NAMALWA (cell line): ENCODE results near the gene SH2D7.

Experiments used
- DNase-seq: peaks from one replicate; pipeline ENCODE4 v3.0.0-alpha.2; 2015; ENCODE audit warnings: low spot score

The SH2D7 gene

DNA sequence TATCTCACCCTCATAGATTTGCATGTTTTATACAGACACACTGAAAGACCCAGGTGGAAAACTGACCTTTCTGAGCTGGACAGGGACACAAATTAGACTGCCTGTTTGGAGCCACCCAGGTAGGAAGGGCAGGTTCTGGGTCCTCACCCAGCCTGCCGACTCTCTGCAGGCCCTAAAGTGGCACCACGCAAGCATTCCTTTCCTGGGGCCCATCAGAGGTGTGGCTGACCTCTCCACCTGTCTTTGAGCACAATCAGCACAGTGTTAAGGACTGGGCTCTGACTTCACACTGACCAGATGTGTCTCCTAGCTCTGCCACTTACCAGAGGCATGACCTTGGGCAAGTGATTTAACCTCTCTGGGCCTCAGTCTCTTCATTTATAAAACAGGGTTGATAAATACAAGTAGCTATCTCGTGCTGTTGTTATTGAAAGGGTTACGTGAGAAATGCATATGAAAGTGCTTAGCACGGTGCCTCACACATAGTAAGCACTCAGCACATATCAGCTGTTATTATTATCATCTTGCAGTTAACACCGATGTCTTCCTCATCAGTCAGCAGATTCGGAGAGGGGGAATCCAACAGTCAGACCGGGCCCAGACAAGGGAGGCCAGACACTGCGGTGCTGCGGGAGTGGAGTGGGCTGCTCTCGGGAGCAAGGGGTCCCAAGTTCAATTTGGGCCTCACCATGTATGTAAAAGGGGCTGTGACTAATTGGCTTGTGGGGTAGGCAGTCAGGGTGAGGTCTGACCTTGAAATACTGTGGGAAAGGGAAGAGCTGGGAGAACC lies 12.9 kb upstream of the SH2D7 start:
- DNase-seq = no peak

DNA sequence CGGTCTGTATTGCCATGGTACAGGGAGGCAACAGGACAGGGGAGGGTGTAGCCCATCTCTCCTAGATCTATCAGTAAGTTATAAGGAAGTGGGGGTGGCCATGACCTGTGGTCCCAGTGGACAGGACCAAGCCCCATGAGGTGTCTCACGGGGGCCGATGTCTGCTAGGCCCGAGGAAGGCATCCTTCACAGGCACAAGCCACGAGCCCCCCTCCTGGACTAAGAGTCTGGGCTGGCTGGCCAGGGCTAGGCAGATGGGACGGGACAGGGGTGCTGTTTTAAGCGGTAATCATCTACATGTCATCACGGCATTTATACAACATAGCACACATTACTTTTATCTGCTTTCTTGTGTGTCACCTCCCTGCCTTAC lies 12.3 kb upstream of the SH2D7 start:
- no peak for DNase-seq

GRCh38 chr15:78082106-78082742 lies 10.1 kb upstream of the SH2D7 start:
- DNase-seq = no peak

GRCh38 chr15:78082743-78083110 lies 9.6 kb upstream of the SH2D7 start:
- no peak for DNase-seq

DNA sequence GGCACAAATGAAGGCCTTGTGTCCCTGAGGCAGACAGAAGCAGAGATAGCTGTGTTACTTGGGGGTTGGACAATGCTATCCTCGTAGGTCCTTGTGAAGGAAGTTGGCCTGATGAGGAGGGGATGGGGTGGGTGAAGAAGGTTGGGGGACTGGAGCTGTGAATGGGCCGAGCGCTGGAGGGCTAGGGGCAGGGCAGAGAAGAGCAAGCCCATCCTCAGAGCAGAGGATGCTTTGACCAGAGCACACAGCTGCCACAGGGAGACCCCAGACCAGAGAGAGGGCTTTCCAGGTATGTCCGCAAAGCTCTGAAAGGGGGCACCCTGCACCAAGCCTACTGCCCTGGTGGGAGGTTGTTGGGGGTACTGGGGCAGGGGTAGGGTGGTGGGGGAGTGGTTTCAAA lies 9.2 kb upstream of the SH2D7 start:
- DNase-seq = no peak

DNA sequence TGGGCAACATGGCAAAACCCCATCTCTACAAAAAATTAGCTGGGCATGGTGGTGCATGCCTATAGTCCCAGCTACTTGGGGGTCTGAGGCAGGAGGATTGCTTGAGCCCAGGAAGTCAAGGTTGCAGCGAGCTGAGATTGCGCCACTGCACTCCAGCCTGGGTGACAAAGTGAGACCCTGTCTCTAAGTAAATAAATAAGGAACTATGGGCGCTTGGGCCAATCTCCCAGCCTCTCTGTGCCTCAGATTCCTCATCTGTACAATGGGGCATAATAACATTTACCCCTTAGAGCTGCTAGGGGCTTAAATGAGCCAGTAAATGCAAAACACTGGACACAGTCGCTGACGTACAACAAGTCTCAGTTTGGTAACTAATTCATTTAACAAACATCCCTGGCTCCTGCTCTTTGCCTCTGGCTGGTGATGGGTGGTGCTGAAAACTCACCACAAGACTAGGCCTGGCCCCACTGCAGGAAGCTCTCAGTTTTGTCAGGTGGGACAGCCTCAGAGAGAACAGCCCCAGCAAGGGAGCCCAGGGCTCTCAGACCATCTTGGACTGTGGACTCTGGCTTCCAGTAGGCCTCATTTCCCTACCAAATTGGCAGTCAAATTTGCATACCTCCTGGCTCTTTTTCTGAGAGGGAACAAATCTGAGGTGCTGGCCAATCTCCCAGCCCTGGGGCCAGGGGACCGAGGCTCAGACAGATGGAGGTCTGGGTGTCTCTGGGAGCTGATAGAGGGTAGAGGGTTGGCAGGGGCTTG lies 8.5 kb upstream of the SH2D7 start:
- no peak for DNase-seq

GRCh38 chr15:78084449-78084750 lies 8.0 kb upstream of the SH2D7 start:
- DNase-seq = no peak

- no peak for DNase-seq
Observed at GRCh38 chr15:78085928-78086327, 6.4 kb upstream of the SH2D7 start.

DNA sequence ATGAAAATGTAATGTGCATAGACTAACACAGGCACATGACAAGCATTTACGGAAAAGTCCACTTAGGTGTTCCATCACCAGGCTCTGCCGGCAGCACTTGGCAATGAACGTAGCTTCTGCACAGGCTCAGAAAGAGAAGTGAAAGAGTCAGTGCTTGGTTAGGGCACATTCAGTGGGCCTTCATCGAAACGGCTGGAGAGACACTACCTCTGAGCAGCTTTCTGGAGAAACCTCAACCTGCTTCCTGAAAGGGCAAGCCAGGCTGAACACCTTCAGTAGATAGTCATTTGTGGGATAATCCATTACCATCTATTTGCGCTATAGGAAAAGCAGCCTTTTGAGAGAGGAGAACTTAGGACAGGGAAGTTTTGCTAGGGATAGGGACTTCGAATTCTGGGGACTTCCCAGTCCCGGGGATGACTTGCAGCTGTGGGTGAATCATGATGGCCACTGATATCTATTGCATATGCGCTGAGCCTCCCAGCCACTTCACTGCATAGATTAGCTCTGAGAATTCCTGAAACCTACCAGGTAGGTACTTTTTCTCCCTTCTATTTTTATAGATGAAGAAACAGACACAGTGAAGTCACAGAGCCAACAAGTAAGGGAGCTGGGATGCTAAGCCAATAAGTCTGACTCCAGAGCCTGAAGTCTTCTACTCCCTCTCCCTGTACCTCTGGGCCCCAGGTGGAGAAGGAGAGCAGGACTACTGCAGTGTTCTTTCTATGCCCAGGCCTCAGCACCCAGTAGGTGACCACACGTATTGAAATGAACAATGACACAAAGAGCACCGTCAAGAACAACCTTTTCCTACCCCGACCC lies 4.2 kb upstream of the SH2D7 start:
- DNase-seq = peak; percentile 50

DNA sequence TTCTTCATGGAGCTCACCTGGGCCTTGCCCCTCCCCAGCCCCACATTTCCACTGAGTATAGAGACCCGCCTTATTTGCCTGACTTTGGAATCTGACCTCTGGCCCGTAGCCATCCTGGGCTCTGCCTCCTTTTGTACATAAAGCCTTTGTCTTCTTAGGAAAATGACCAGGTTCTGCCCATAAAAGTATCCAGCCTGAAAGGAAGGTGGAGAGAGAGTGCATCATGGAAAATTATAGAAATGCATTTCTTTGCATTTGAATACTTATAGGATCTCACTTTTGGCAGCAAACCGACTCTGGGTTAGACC lies 3.6 kb upstream of the SH2D7 start:
- DNase-seq = no peak

- no peak for DNase-seq
Observed at GRCh38 chr15:78090422-78091063, 1.8 kb upstream of the SH2D7 start.

- no peak for DNase-seq
Observed at GRCh38 chr15:78093242-78094020, 1.1 kb downstream of the SH2D7 start.

- no peak for DNase-seq
Observed at GRCh38 chr15:78097667-78098066, 5.3 kb downstream of the SH2D7 start.

DNA sequence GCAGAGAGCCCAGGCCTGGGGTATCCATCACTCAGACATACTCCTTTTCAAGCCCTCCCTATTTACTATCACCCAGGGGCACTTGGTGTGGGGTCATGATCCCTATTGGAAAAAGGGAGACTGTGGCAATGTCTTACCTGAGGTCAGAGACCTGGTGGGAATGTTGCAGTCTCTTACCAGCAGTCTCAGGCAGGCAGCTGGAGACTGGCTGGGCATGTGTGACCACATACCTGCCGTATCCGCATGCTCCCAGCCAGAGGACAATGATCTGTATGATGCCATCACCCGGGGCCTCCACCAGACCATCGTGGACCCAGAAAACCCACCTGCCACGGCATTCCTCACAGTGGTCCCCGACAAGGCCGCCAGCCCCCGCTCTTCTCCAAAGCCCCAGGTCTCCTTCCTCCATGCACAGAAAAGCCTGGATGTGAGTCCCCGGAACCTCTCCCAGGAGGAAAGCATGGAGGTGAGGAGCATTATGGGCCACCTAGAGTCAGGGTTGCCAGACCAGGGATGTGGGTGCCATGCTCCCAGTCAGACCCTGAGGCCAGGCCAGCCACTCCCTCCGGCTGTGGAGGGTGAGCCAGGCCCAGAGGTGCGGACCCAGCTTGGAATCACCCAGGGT lies 5.9 kb downstream of the SH2D7 start:
- DNase-seq = no peak

GRCh38 chr15:78100886-78101285 lies 8.5 kb downstream of the SH2D7 start:
- no peak for DNase-seq

- DNase-seq = no peak
Observed at GRCh38 chr15:78101423-78102105, 9.2 kb downstream of the SH2D7 start.

- DNase-seq = no peak
Observed at GRCh38 chr15:78102211-78102610, 9.8 kb downstream of the SH2D7 start.

DNA sequence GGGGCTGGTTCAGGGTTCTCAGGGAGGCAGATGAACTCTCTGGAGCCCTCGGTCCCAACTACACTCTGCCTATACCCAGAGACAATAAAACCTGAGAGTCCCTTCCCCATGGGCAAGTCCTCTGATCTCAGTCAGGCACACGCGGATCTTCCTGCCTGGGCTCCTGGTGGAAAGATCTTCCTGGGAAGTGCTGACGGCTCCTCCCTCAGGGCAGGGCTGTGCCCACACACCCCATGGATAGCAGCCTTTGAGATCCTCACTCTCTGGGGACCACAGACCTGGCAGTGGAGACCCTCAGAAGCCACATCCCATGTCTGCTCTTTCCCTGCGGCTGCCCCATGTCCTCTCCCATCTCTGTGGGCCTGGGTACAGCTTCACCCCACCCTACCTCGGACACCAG lies 10.4 kb downstream of the SH2D7 start:
- no peak for DNase-seq

GRCh38 chr15:78103406-78104118 lies 11.2 kb downstream of the SH2D7 start:
- DNase-seq = peak; percentile 29

GRCh38 chr15:78104119-78104479 lies 11.7 kb downstream of the SH2D7 start:
- no peak for DNase-seq
